Smooth muscle cell (in vitro differentiated cells): ENCODE data around the gene CCDC12. TPM values are rescaled to one million over a fixed set of nuclear protein-coding genes. Genes with fewer than 3 reads are reported as not detected.

Source experiments
- DNase-seq: peaks from one replicate; lab custom pipeline; 2025; ENCODE audit not compliant: unreplicated experiment; lab: John Stamatoyannopoulos, UW
- H2AFZ ChIP-seq: fragments of 200-600 bp; sonication (generic); 2 replicates; pipeline ENCODE4 v1.6.0; 2016; ENCODE audit warnings: antibody characterized with exemption, low read depth, mild to moderate bottlenecking
- H3F3A ChIP-seq: fragments of 200-600 bp; sonication (generic); 2 replicates; pipeline ENCODE4 v1.6.0; 2017; ENCODE audit warnings: antibody characterized with exemption, low read depth
- H3K27ac ChIP-seq: fragments of 200-600 bp; sonication (generic); 2 replicates; pipeline ENCODE4 v1.5.1; 2016; ENCODE audit warnings: low read depth, mild to moderate bottlenecking
- H3K27me3 ChIP-seq: fragments of 200-600 bp; sonication (generic); 2 replicates; pipeline ENCODE4 v1.6.1; 2016; ENCODE audit warnings: low read depth, mild to moderate bottlenecking
- H3K36me3 ChIP-seq: fragments of 200-600 bp; sonication (generic); 2 replicates; pipeline ENCODE4 v1.5.1; 2016; ENCODE audit warnings: low read depth
- H3K4me1 ChIP-seq: fragments of 200-600 bp; sonication (generic); 2 replicates; pipeline ENCODE4 v1.5.1; 2016; ENCODE audit warnings: low read depth
- H3K4me2 ChIP-seq: fragments of 200-600 bp; sonication (generic); 2 replicates; pipeline ENCODE4 v1.6.0; 2016; ENCODE audit warnings: mild to moderate bottlenecking
- H3K4me3 ChIP-seq: fragments of 200-600 bp; sonication (generic); 2 replicates; pipeline ENCODE4 v1.5.1; 2016; ENCODE audit warnings: mild to moderate bottlenecking
- H3K79me2 ChIP-seq: fragments of 200-600 bp; sonication (generic); 2 replicates; pipeline ENCODE4 v1.6.0; 2016; ENCODE audit warnings: low read depth, mild to moderate bottlenecking
- H3K9ac ChIP-seq: fragments of 200-600 bp; sonication (generic); 2 replicates; pipeline ENCODE4 v1.6.0; 2016; ENCODE audit warnings: low read depth
- H3K9me3 ChIP-seq: fragments of 200-600 bp; sonication (generic); replicated peaks from 2 replicates; pipeline ENCODE4 v1.5.1; 2016; ENCODE audit warnings: low read depth
- H4K20me1 ChIP-seq: fragments of 200-600 bp; sonication (generic); 2 replicates; pipeline ENCODE4 v1.6.0; 2016; ENCODE audit warnings: low read depth
- CTCF ChIP-seq: fragments of 200-600 bp; sonication (generic); IDR thresholded peaks from 2 replicates; pipeline ENCODE4 v1.5.1; 2017; ENCODE audit warnings: borderline replicate concordance, mild to moderate bottlenecking, antibody characterized with exemption; ENCODE audit not compliant: insufficient read depth, poor library complexity, severe bottlenecking
- WGBS: methylation state at CpG from one replicate; pipeline ENCODE4 v1.1.7; 2016; ENCODE audit warnings: low lambda C conversion rate; 5-methylcytosine and 5-hydroxymethylcytosine counted together
- polyA plus RNA-seq: library from polyadenylated mRNA; unstranded; fragments of >200 nt; fragmentation: Nextera tagmentation; extraction: Ambion mirVana; gene quantifications from 2 replicates; pipeline ENCODE4 v1.2.1, GENCODE V29; 2016
- total RNA-seq: library from RNA; depleted of rRNA; stranded (reverse); fragments of >200 nt; gene quantifications from 2 replicates; pipeline ENCODE4 v1.2.3, GENCODE V29; 2014

CCDC12 gene
- total and polyA plus RNA-seq, 2 experiments from 2014 or later = 23.9 to 52.4 TPM

GRCh38 chr3:46880884-46881595 is 95.5 kb downstream of the CCDC12 start:
- H3F3A ChIP-seq = no peaks in the 10 kb centered on the region
- DNase-seq = no peak
- H3K9ac ChIP-seq = peak overlapping the region; percentile 63
- no peaks in the 10 kb centered on the region for H3K9me3 ChIP-seq
- H2AFZ ChIP-seq = peak overlapping the region; percentile 82
- peaks cover 19% of the 10 kb centered on the region for H4K20me1 ChIP-seq
- H3K4me1 ChIP-seq = peaks cover 16% of the 10 kb centered on the region
- H3K36me3 ChIP-seq = no peaks in the 10 kb centered on the region
- peak overlapping the region; percentile 90 for H3K4me2 ChIP-seq
- peaks cover 24% of the 10 kb centered on the region for H3K79me2 ChIP-seq
- no peak overlapping the region for H3K27ac ChIP-seq
- WGBS = 19% methylated on average over 23 of the region's 29 CpGs
- no peak for TF ChIP-seq CTCF
- H3K4me3 ChIP-seq = peak overlapping the region; percentile 67
- H3K27me3 ChIP-seq = no peaks in the 10 kb centered on the region

DNA sequence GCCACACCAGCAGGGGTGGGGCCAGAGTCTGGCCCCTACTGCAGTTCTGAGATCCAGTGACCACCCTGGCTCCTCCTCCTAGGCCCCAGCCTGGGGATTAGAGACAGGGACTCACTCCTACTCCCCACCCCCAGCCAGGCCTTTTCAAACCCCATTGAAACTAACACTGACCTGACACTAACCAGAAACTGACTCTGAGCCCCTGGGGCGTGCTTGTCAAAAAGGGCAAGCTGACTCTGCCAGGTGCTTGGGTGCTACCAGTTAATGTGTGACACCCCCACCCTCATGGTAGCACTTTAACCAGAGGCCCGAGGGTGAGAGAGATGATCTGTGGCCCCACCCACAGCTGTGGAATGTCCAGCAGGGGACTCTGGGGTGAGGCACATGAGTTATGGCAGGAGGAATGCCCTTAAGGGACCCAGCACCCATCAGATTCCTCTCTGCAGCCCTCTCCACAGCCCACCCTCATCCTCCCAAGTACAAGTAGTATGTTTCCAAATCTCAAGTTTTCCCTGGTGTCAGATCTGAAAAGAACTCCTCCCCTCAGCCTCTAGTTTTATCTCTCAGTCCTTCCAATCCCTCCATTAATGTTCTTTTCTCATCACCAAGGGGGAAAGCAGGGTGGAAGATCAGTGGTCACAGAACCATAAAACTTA is 97.6 kb downstream of the CCDC12 start:
- Histone ChIP-seq H3K9ac (no peak overlapping the region), H2AFZ (no peak overlapping the region), H3K9me3 (no peaks in the 10 kb centered on the region), H3K4me1 (peaks cover 16% of the 10 kb centered on the region), H3K4me3 (no peak overlapping the region), H3K79me2 (peaks cover 5% of the 10 kb centered on the region), H4K20me1 (no peaks in the 10 kb centered on the region), H3K27ac (no peak overlapping the region), H3K36me3 (no peaks in the 10 kb centered on the region), H3F3A (no peaks in the 10 kb centered on the region), H3K27me3 (no peaks in the 10 kb centered on the region), H3K4me2 (peak overlapping the region; percentile 47)
- DNase-seq = peak; percentile 14
- TF ChIP-seq CTCF = no peak
- 8% methylated on average over 2 of the region's 2 CpGs for WGBS

GRCh38 chr3:46877406-46878125 is 99.0 kb downstream of the CCDC12 start, which contains the start of gene PTH1R:
Gene PTH1R (plus strand): TSS chr3:46877721. CDS start chr3:46883560, 5,839 bp downstream.
- WGBS = 89% methylated on average over 7 of the region's 7 CpGs
- H3K9ac ChIP-seq = no peak within 1 kb of the TSS
- TF ChIP-seq CTCF = no peak
- H3K9me3 ChIP-seq = no peaks in the 10 kb centered on the region
- DNase-seq = no peak
- H3K27ac ChIP-seq = no peak within 1 kb of the TSS
- no peaks in the 10 kb centered on the region for H3K27me3 ChIP-seq
- peaks cover 16% of the 10 kb centered on the region for H3K4me1 ChIP-seq
- peak within 1 kb of the TSS; percentile 47 for H3K4me2 ChIP-seq
- H4K20me1 ChIP-seq = no peaks in the 10 kb centered on the region
- no peaks in the 10 kb centered on the region for H3K36me3 ChIP-seq
- no peak within 1 kb of the TSS for H3K4me3 ChIP-seq
- H2AFZ ChIP-seq = no peak within 1 kb of the TSS
- no peaks in the 10 kb centered on the region for H3F3A ChIP-seq
- H3K79me2 ChIP-seq = no peaks in the 10 kb centered on the region
